Lower leg skin (tissue), 4 donors: ENCODE results near the gene CORIN. TPM values are rescaled to one million over a fixed set of nuclear protein-coding genes. Genes with fewer than 3 reads are reported as not detected.

Source experiments
- DNase-seq, 2 donors: peaks; one replicate each; pipeline ENCODE4 v3.0.0-alpha.2; 2019; ENCODE audit warnings: low spot score in 2 of 2
- H3K4me3 ChIP-seq: fragments of 200-600 bp; sonication (generic); 2 replicates; pipeline ENCODE4 v1.5.1; 2017; ENCODE audit warnings: mild to moderate bottlenecking, low read depth; ENCODE audit not compliant: poor library complexity, severe bottlenecking
- CTCF ChIP-seq, 3 donors: fragments of 450-650 bp; IDR thresholded peaks; one replicate each; pipeline ENCODE4 v1.5.1; 2016; ENCODE audit warnings: antibody characterized with exemption in 3 of 3, mild to moderate bottlenecking in 3 of 3, moderate library complexity in 2 of 3
- POLR2A ChIP-seq, 2 donors: fragments of 450-650 bp; IDR thresholded peaks; one replicate each; pipeline ENCODE4 v1.6.1; 2016 to 2017; ENCODE audit warnings: antibody characterized with exemption in 2 of 2, mild to moderate bottlenecking in 1 of 2, moderate library complexity in 1 of 2
- WGBS, 2 donors: methylation state at CpG; one replicate each; pipeline ENCODE4 v1.1.5; 2018; 5-methylcytosine and 5-hydroxymethylcytosine counted together
- intact Hi-C: fragments of 100-400 bp; cut with DNase I; formaldehyde crosslinking; loops from one replicate; pipeline ENCODE4 v1.15.0; 2023; ENCODE audit warnings: low total_unique reads
- total RNA-seq, 4 donors: library from RNA; depleted of rRNA; stranded (reverse); fragments of >200 nt; gene quantifications; one replicate each; pipeline ENCODE4 v1.1.0, GENCODE V29; 2016

Gene CORIN
- total RNA-seq, 4 donors from 2014 or later = 0.15 to 17.6 (median 1.7) TPM

GRCh38 chr4:47819178-47819577, 18.7 kb downstream of the CORIN start:
- no peak for TF ChIP-seq POLR2A (IDR thresholded peaks at IDR 0.05)
- no peak for TF ChIP-seq CTCF (IDR thresholded peaks at IDR 0.05)
- intact Hi-C loops = no loop called here
- H3K4me3 ChIP-seq = no peak overlapping the region
- no peak for DNase-seq
- WGBS, 2 donors = 38 to 78% methylated on average over 1 of the region's 1 CpG

- intact Hi-C loops = no loop called here
- TF ChIP-seq CTCF (IDR thresholded peaks at IDR 0.05) (no peak), POLR2A (IDR thresholded peaks at IDR 0.05) (no peak)
- no peak overlapping the region for H3K4me3 ChIP-seq
- DNase-seq = no peak
These were observed 20.6 kb downstream of the CORIN start for GRCh38 chr4:47817275-47817674.

GRCh38 chr4:47816748-47817147, 21.1 kb downstream of the CORIN start:
- H3K4me3 ChIP-seq = no peak overlapping the region
- WGBS, 2 donors = 68 to 81% methylated on average over 2 of the region's 2 CpGs
- intact Hi-C loops = no loop called here
- DNase-seq = no peak
- TF ChIP-seq CTCF (IDR thresholded peaks at IDR 0.05) (no peak), POLR2A (IDR thresholded peaks at IDR 0.05) (no peak)

- TF ChIP-seq POLR2A (IDR thresholded peaks at IDR 0.05) (no peak), CTCF (IDR thresholded peaks at IDR 0.05) (no peak)
- no peak overlapping the region for H3K4me3 ChIP-seq
- DNase-seq = no peak
- intact Hi-C loops = no loop called here
- WGBS, 2 donors = 56 to 62% methylated on average over 6 of the region's 6 CpGs
These were observed 23.1 kb downstream of the CORIN start for GRCh38 chr4:47814618-47815295.

- WGBS, 2 donors = 89 to 92% methylated on average over 3 of the region's 3 CpGs
- TF ChIP-seq CTCF (IDR thresholded peaks at IDR 0.05) (no peak), POLR2A (IDR thresholded peaks at IDR 0.05) (no peak)
- intact Hi-C loops = no loop called here
- no peak for DNase-seq
- H3K4me3 ChIP-seq = no peak overlapping the region
These were observed 28.1 kb downstream of the CORIN start for GRCh38 chr4:47809654-47810203.

- intact Hi-C loops = no loop called here
- H3K4me3 ChIP-seq = no peak overlapping the region
- TF ChIP-seq POLR2A (IDR thresholded peaks at IDR 0.05) (no peak), CTCF (IDR thresholded peaks at IDR 0.05) (no peak)
- no peak for DNase-seq
- 95 to 97% methylated on average over 7 of the region's 7 CpGs for WGBS, 2 donors
These were observed 33.3 kb downstream of the CORIN start for GRCh38 chr4:47804598-47804997.
